Activated CD8-positive, alpha-beta memory T cell treated with anti-CD3 and anti-CD28 coated beads, Interleukin-2, amount 10 ng/mL, durations not matched to agents 7 days and 5 days (primary cell): ENCODE results near the gene AGPAT4. TPM values are rescaled to one million over a fixed set of nuclear protein-coding genes. Genes with fewer than 3 reads are reported as not detected.

Experiments
- ATAC-seq: fragments of 150-1000 bp; cut with Tn5 transposase; one replicate; pipeline ENCODE4 v1.10.0; 2021; ENCODE audit warnings: moderate library complexity
- CTCF ChIA-PET: fragments of 350-600 bp; sonication (Branson Sonifier 250); formaldehyde crosslinking; loops from one replicate; lab custom pipeline; 2021; ENCODE audit warnings: antibody characterized with exemption; lab: Charles Lee
- DNase-seq: peaks from one replicate; pipeline ENCODE4 v3.0.0-alpha.2; 2020
- H3K27ac Mint-ChIP-seq: one replicate; pipeline ENCODE4 v1.8.0; 2021; ENCODE audit warnings: mild to moderate bottlenecking, mixed read lengths
- H3K27me3 Mint-ChIP-seq: one replicate; pipeline ENCODE4 v1.8.0; 2021; ENCODE audit warnings: mixed read lengths
- H3K36me3 Mint-ChIP-seq: one replicate; pipeline ENCODE4 v1.8.0; 2021; ENCODE audit warnings: mild to moderate bottlenecking, mixed read lengths
- H3K4me1 Mint-ChIP-seq: one replicate; pipeline ENCODE4 v1.8.0; 2021; ENCODE audit warnings: mixed read lengths
- H3K4me3 Mint-ChIP-seq: one replicate; pipeline ENCODE4 v1.8.0; 2021; ENCODE audit warnings: mild to moderate bottlenecking, moderate library complexity, mixed read lengths
- H3K9me3 Mint-ChIP-seq: one replicate; pipeline ENCODE4 v1.8.0; 2022; ENCODE audit warnings: low read depth, mixed read lengths
- total RNA-seq, 2 experiments: library from RNA; stranded (reverse); gene quantifications; one replicate each; pipeline ENCODE4 v1.2.3, GENCODE V29; 2021

AGPAT4 gene
- total RNA-seq, 2 experiments from 2014 or later, result 3.1 to 4.1 TPM

GRCh38 chr6:161163466-161164181, 110.2 kb downstream of the AGPAT4 start:
- Mint-ChIP-seq H3K27me3 (no peaks in the 10 kb centered on the region), H3K27ac (no peak overlapping the region), H3K4me3 (no peak overlapping the region), H3K9me3 (no peaks in the 10 kb centered on the region), H3K36me3 (peaks cover 2% of the 10 kb centered on the region), H3K4me1 (no peaks in the 10 kb centered on the region)
- ATAC-seq, result no peak
- CTCF ChIA-PET, result no interaction called here
- DNase-seq, result no peak

GRCh38 chr6:161162722-161163121, 111.1 kb downstream of the AGPAT4 start:
- DNase-seq, result no peak
- no peak overlapping the region for H3K4me3 Mint-ChIP-seq
- H3K36me3 Mint-ChIP-seq, result peaks cover 2% of the 10 kb centered on the region
- no peak overlapping the region for H3K27ac Mint-ChIP-seq
- no peak for ATAC-seq
- peaks cover 3% of the 10 kb centered on the region for H3K9me3 Mint-ChIP-seq
- no peaks in the 10 kb centered on the region for H3K4me1 Mint-ChIP-seq
- CTCF ChIA-PET, result no interaction called here
- H3K27me3 Mint-ChIP-seq, result no peaks in the 10 kb centered on the region

- Mint-ChIP-seq H3K27ac (no peak overlapping the region), H3K4me3 (no peak overlapping the region), H3K36me3 (peaks cover 2% of the 10 kb centered on the region), H3K9me3 (peaks cover 3% of the 10 kb centered on the region), H3K4me1 (no peaks in the 10 kb centered on the region), H3K27me3 (no peaks in the 10 kb centered on the region)
- DNase-seq (no peak), ATAC-seq (no peak)
- CTCF ChIA-PET, result no interaction called here
Measured at GRCh38 chr6:161161889-161162624, 111.8 kb downstream of the AGPAT4 start.

DNA sequence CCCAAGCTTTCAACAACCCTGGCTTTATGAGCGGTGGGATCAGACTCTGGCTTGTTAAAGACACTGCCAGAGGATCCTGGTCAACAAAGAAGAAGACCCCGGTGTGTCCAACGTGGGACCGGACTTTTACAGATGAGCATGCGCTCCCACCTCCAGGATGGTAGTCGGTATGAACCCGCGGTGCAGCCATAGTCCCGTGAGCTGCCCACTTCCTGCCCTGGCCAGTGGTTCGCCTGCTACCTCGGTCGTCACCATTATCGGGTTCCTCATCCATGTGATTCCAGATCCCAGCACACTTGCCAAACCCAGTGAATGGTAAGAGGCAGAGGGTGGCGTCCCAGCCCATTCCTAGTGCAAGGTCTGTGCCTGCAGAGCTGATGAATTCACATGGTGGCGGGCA, 112.7 kb downstream of the AGPAT4 start:
- H3K27ac Mint-ChIP-seq, result no peak overlapping the region
- DNase-seq, result no peak
- no peaks in the 10 kb centered on the region for H3K4me1 Mint-ChIP-seq
- no peaks in the 10 kb centered on the region for H3K27me3 Mint-ChIP-seq
- H3K9me3 Mint-ChIP-seq, result peaks cover 3% of the 10 kb centered on the region
- H3K36me3 Mint-ChIP-seq, result peaks cover 2% of the 10 kb centered on the region
- no peak for ATAC-seq
- no peak overlapping the region for H3K4me3 Mint-ChIP-seq
- CTCF ChIA-PET, result no interaction called here

- H3K27ac Mint-ChIP-seq, result no peak overlapping the region
- CTCF ChIA-PET, result no interaction called here
- ATAC-seq (no peak), DNase-seq (no peak)
- no peak overlapping the region for H3K4me3 Mint-ChIP-seq
- H3K4me1 Mint-ChIP-seq, result no peaks in the 10 kb centered on the region
- H3K27me3 Mint-ChIP-seq, result no peaks in the 10 kb centered on the region
- no peaks in the 10 kb centered on the region for H3K36me3 Mint-ChIP-seq
- peaks cover 3% of the 10 kb centered on the region for H3K9me3 Mint-ChIP-seq
Measured at GRCh38 chr6:161154796-161155335, 119.0 kb downstream of the AGPAT4 start.

DNA sequence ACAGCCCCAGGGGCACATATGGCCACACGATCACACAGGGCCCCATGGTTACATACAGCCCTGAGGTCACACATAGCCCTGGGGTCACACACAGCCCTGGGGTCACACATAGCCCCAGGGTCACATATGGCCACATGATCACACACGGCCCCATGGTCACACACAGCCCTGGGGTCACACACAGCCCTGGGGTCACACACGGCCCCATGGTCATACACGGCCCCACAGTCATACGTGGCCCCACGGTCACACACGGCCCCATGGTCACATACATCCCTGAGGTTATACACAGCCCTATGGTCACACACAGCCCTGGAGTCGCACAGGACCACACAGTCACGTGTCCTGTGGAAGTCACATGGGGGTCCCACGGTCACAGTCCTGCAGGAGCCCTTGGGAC, 120.1 kb downstream of the AGPAT4 start:
- CTCF ChIA-PET, result interaction anchor here (1.4 to 1.6 kb wide), 2 partner anchors 217 to 220 kb away, joined by 5 to 14 read pairs; no protein-coding TSS in a partner anchor
- no peak overlapping the region for H3K4me3 Mint-ChIP-seq
- ATAC-seq (no peak), DNase-seq (no peak)
- no peak overlapping the region for H3K27ac Mint-ChIP-seq
- no peaks in the 10 kb centered on the region for H3K4me1 Mint-ChIP-seq
- no peaks in the 10 kb centered on the region for H3K36me3 Mint-ChIP-seq
- H3K27me3 Mint-ChIP-seq, result no peaks in the 10 kb centered on the region
- H3K9me3 Mint-ChIP-seq, result peaks cover 3% of the 10 kb centered on the region

GRCh38 chr6:161152907-161153662, 120.8 kb downstream of the AGPAT4 start:
- no peak overlapping the region for H3K27ac Mint-ChIP-seq
- ATAC-seq (peak; percentile 45), DNase-seq (no peak)

DNA sequence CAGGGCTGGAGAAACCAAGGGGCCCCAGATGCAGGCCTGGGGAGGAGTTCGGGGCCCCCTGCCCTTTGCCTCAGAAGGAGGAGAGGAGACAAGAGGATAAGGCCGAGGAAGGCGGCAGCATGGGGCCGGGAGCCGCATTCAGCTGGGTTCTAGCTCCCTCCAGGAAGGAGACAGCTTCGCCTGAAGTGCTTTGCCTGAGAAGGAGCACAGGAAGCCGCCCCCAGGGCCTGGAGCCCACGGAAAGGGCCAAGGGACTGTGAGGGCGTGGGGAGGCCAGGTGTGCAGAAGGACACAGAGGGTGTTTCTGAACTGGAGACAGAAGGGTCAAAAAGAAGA, 121.4 kb downstream of the AGPAT4 start:
- H3K4me1 Mint-ChIP-seq, result no peaks in the 10 kb centered on the region

More at GRCh38 chr6:161152907-161153662, 120.8 kb downstream of the AGPAT4 start:
- Mint-ChIP-seq H3K9me3 (peaks cover under 1% of the 10 kb centered on the region), H3K27me3 (no peaks in the 10 kb centered on the region), H3K4me3 (no peak overlapping the region), H3K4me1 (no peaks in the 10 kb centered on the region), H3K36me3 (no peaks in the 10 kb centered on the region)
- CTCF ChIA-PET, result interaction anchor here (1.4 to 1.6 kb wide), 2 partner anchors 218 to 221 kb away, joined by 5 to 14 read pairs; no protein-coding TSS in a partner anchor

GRCh38 chr6:161151660-161152526, 122.0 kb downstream of the AGPAT4 start:
- no peaks in the 10 kb centered on the region for H3K9me3 Mint-ChIP-seq
- no peaks in the 10 kb centered on the region for H3K27me3 Mint-ChIP-seq
- ATAC-seq (no peak), DNase-seq (no peak)
- H3K36me3 Mint-ChIP-seq, result no peaks in the 10 kb centered on the region
- H3K27ac Mint-ChIP-seq, result no peak overlapping the region
- no peaks in the 10 kb centered on the region for H3K4me1 Mint-ChIP-seq
- CTCF ChIA-PET, result interaction anchor here (1.4 to 1.8 kb wide), 2 partner anchors 219 kb away, joined by 4 to 14 read pairs; no protein-coding TSS in a partner anchor
- H3K4me3 Mint-ChIP-seq, result no peak overlapping the region

More for the DNA sequence above, 121.4 kb downstream of the AGPAT4 start:
- Mint-ChIP-seq H3K36me3 (no peaks in the 10 kb centered on the region), H3K4me3 (no peak overlapping the region), H3K27me3 (no peaks in the 10 kb centered on the region), H3K9me3 (no peaks in the 10 kb centered on the region), H3K27ac (no peak overlapping the region)
- no peak for DNase-seq
- no peak for ATAC-seq
- CTCF ChIA-PET, result interaction anchor here (1.4 to 1.6 kb wide), 2 partner anchors 219 to 221 kb away, joined by 5 to 14 read pairs; no protein-coding TSS in a partner anchor

DNA sequence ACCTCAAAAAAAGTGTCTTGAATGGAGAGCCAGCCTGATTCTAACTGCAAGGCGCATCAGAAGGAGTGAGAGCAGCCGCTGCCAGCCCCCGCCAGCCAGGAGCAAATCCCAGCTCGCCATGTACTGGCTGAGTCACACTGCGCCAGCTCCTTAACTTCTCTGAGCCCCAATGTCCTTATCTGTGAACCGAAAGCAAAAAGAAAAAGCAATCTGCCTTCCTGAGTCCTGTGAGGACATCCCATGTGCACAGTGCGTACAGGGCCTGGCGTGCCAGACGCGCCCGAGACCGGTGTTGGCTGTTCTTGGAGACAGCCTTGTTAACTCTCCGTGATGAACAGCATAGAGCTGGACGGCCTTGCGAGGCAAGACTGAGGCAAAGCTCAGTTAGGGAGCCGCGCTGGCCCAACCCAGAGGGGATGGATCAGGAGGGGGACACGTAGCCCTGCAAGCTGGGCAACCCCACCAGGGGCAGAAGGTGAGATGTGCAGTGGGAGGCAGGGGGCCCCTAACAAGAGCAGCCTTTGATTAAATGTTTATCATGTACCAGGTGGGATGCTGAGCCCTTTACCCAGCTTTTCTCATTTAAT, 122.7 kb downstream of the AGPAT4 start:
- Mint-ChIP-seq H3K36me3 (no peaks in the 10 kb centered on the region), H3K9me3 (no peaks in the 10 kb centered on the region), H3K27me3 (no peaks in the 10 kb centered on the region), H3K4me1 (no peaks in the 10 kb centered on the region), H3K27ac (no peak overlapping the region), H3K4me3 (no peak overlapping the region)
- CTCF ChIA-PET, result interaction anchor here (1.8 kb wide), 1 partner anchor 220 kb away, joined by 4 read pairs; no protein-coding TSS in a partner anchor
- no peak for ATAC-seq
- DNase-seq, result no peak

DNA sequence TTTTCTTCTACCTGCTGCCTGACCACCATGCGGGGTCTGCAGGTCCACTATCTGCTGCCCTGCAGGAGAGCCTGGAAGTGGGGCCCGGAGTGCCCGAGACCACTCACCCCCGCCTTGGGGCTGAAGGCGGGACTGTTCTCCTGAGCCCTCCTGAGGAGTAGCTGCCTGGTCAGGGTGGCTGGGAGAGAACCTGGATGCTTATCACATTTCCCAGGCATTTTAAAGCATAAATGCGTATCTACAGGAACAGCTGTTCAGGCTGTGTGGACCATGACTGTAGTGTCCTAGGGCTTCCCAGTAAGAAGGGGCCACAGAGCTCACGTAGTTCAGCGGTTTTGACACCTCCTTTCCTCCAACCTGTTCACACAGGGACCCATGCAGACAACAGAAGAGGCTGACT, 123.3 kb downstream of the AGPAT4 start:
- ATAC-seq (no peak), DNase-seq (no peak)
- CTCF ChIA-PET, result interaction anchor here (1.8 kb wide), 1 partner anchor 220 kb away, joined by 4 read pairs; no protein-coding TSS in a partner anchor
- Mint-ChIP-seq H3K36me3 (no peaks in the 10 kb centered on the region), H3K27me3 (no peaks in the 10 kb centered on the region), H3K9me3 (no peaks in the 10 kb centered on the region), H3K4me1 (no peaks in the 10 kb centered on the region), H3K4me3 (no peak overlapping the region), H3K27ac (no peak overlapping the region)

DNA sequence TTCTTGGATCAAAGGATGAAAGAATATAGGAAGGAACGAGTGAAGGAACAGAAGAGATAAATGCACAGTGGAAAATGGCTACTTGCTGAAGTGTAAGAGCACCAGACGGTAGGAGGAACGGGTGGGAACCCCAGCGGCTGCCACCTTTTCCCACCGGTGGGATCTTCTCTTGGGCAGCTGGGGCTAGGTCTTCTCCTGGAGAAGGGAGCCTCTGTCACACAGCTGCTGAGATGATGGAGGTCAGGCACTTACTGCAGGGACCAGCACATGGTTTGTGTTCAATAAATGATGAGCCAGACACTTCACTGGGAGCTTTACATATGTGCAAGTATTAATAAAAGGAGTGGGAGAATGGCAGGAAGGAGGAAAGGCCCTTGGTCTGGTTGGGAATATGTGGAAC, 123.7 kb downstream of the AGPAT4 start:
- DNase-seq (no peak), ATAC-seq (no peak)
- Mint-ChIP-seq H3K27ac (no peak overlapping the region), H3K4me3 (no peak overlapping the region), H3K36me3 (no peaks in the 10 kb centered on the region), H3K27me3 (no peaks in the 10 kb centered on the region), H3K9me3 (no peaks in the 10 kb centered on the region), H3K4me1 (no peaks in the 10 kb centered on the region)
- CTCF ChIA-PET, result interaction anchor here (0.8 to 1.8 kb wide), 2 partner anchors 221 to 223 kb away, joined by 3 to 4 read pairs; no protein-coding TSS in a partner anchor
